Small intestine (tissue), 7 donors: ENCODE data around the gene SUN2. TPM values are rescaled to one million over a fixed set of nuclear protein-coding genes. Genes with fewer than 3 reads are reported as not detected.

Experiments
- DNase-seq, 2 donors: peaks; one replicate each; pipeline versions ENCODE4 v3.0.0 to v3.0.0-alpha.2; 2013
- FAIRE-seq: peaks from 2 replicates; lab custom pipeline; 2012; peaks lifted over from hg19 to GRCh38; lab: Jason Lieb, UNC
- H3K27ac ChIP-seq, 3 donors: one replicate each; pipeline ENCODE4 v1.5.1; 2013; ENCODE audit warnings: low read length in 2 of 3, mild to moderate bottlenecking in 2 of 3, control low read depth in 1 of 3, inconsistent platforms in 1 of 3, low read depth in 1 of 3, moderate library complexity in 1 of 3
- H3K27me3 ChIP-seq, 3 donors: one replicate each; pipeline ENCODE4 v1.6.1; 2013; ENCODE audit warnings: low read length in 3 of 3, inconsistent platforms in 1 of 3; ENCODE audit not compliant: control insufficient read depth in 3 of 3, insufficient read depth in 3 of 3
- H3K36me3 ChIP-seq, 3 donors: one replicate each; pipeline ENCODE4 v1.6.1; 2013; ENCODE audit warnings: low read length in 3 of 3, inconsistent platforms in 1 of 3, low read depth in 1 of 3, mild to moderate bottlenecking in 1 of 3, moderate library complexity in 1 of 3; ENCODE audit not compliant: control insufficient read depth in 3 of 3, insufficient read depth in 2 of 3
- H3K4me1 ChIP-seq, 3 donors: one replicate each; pipeline ENCODE4 v1.6.1; 2013; ENCODE audit warnings: low read length in 2 of 3, inconsistent platforms in 1 of 3, low read depth in 1 of 3, mild to moderate bottlenecking in 1 of 3, moderate library complexity in 1 of 3; ENCODE audit not compliant: control insufficient read depth in 3 of 3, insufficient read depth in 2 of 3
- H3K4me3 ChIP-seq, 3 donors: one replicate each; pipeline ENCODE4 v1.5.1; 2013; ENCODE audit warnings: low read length in 3 of 3, control low read depth in 1 of 3, inconsistent platforms in 1 of 3, low read depth in 1 of 3, mild to moderate bottlenecking in 1 of 3, moderate library complexity in 1 of 3
- H3K9me3 ChIP-seq, 2 donors: one replicate each; pipeline ENCODE4 v1.6.1; 2013; ENCODE audit warnings: low read depth in 1 of 2, low read length in 1 of 2; ENCODE audit not compliant: control insufficient read depth in 2 of 2, insufficient read depth in 1 of 2
- WGBS, 3 donors: extraction: QIAGEN DNeasy Blood & Tissue Kit; methylation state at CpG; one replicate each; pipeline ENCODE4 v1.1.7; 2013; 5-methylcytosine and 5-hydroxymethylcytosine counted together
- polyA plus RNA-seq, 4 donors: library from polyadenylated mRNA; stranded (reverse) in 3 of 4; unstranded in 1 of 4; fragments of 200-250 nt in 3 of 4; fragments of 120-200 nt in 1 of 4; gene quantifications; one replicate each; pipeline versions ENCODE4 v1.2.1 to v1.2.3, GENCODE V29; 2013
- donor health status: healthy with polysubstance abuse.
- donor health status: control.
- donor health status: control.
- donor health status: Bipolar disorder and iron deficiency.
- donor health status: healthy.

Gene SUN2
- polyA plus RNA-seq, 4 donors: 19.0 to 94.2 (median 43.4) TPM

DNA sequence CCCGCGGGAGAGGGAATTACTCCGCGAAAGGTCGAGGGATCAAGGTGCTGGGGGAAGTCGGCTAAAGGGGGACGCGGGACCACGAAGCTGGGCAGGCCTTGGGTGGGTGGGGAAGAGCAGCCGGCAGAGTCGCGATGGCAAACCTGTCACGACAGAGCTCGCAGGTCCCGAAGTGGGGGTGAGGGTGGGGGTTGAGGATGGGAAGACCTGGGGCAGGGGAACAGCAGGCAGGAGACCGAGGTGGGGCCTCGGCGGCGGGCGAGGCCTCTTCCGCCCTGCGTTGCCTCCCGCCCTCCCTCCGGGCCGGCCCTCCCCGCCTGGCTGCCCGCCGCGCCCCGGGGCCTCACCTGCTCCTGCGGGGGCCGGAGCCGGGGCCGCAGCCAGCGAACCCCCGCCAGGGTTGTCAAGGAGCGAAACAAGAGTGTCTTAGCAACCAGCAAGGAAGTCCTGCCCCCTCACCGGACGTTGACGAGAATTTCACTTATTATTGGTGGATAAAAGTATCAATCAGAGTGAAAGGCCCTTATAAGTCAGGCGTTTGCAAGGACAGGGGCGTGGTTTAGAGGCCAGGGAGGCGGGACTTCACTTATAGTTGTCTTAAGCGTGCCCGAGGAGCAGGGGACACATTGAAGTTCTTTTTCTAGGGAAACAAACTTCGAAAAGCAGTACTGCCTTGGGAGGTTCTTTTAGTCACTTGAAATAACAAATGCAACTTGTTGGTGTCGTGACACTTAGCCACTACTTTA is 38.1 kb upstream of the SUN2 start, which contains the start of gene DNAL4:
Gene DNAL4 (minus strand): TSS at position 423 of the 746 bp plus-strand sequence. CDS start 11,412 bp downstream, outside the sequence.
- peak; percentile 26 for FAIRE-seq
- peak; percentile 98 to 99 for DNase-seq
- 1% methylated on average over 37 to 47 of the region's 47 CpGs for WGBS, 3 donors
- peak within 1 kb of the TSS; percentile 69 to 90 (median 70) for H3K4me3 ChIP-seq
- H3K36me3 ChIP-seq: peaks cover 0 to 13% (median 0%) of the 10 kb centered on the region in 3 donors
- no peaks in the 10 kb centered on the region for H3K9me3 ChIP-seq
- peaks cover 0 to 11% (median 2%) of the 10 kb centered on the region in 3 donors for H3K27me3 ChIP-seq
- H3K4me1 ChIP-seq: peaks cover 0 to 10% (median 3%) of the 10 kb centered on the region in 3 donors
- peak within 1 kb of the TSS; percentile 27 to 77 (median 61) for H3K27ac ChIP-seq

DNA sequence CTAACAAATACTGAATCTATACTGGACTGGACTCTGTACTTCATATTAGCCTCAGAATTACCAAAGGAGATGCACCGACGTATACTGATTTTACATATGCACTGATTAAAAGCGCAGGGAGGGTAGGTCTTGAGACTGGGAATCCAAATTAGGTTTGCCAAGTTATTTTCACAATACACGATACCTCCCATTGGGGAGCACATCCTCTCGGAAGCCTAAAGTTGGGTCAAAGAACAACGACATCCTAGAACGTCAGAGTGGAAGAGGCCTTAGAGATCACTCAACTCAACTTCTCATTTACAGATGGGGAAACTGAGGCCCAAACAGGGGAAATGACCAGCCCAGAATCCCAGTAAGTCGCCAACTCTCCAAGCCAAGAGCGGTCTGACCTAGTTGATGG is 37.5 kb upstream of the SUN2 start:
- DNase-seq (peak in 1 of 2 donors; percentile 51), FAIRE-seq (no peak)
- H3K27ac ChIP-seq: peak overlapping the region; percentile 27 to 77 (median 61)
- WGBS, 3 donors: 9 to 23% (median 11%) methylated on average over 9 of the region's 9 CpGs
- H3K9me3 ChIP-seq: no peaks in the 10 kb centered on the region
- peaks cover 0 to 10% (median 3%) of the 10 kb centered on the region in 3 donors for H3K4me1 ChIP-seq
- peak overlapping the region; percentile 69 to 90 (median 70) for H3K4me3 ChIP-seq
- peaks cover 0 to 13% (median 0%) of the 10 kb centered on the region in 3 donors for H3K36me3 ChIP-seq
- H3K27me3 ChIP-seq: peaks cover 0 to 9% (median 0%) of the 10 kb centered on the region in 3 donors

DNA sequence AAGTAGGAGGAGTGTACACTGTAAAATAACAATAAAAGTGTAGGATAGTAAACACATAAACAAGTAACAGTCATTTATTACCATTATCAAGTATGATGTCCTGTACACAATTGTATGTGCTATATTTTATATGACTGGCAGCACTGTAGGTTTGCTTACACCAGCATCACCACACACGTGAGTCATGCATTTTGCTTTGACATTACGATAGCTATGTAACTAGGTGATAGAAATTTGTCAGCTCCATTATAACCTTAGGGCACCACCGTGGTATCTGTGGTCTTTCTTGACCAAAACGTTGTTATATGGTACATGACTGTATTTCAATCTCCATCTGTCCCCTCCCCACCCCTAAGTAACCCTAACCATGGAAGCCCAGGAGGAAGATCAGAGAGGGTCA is 37.0 kb upstream of the SUN2 start:
- no peak for FAIRE-seq
- H3K27ac ChIP-seq: peak overlapping the region in 1 of 3 donors; percentile 61

DNA sequence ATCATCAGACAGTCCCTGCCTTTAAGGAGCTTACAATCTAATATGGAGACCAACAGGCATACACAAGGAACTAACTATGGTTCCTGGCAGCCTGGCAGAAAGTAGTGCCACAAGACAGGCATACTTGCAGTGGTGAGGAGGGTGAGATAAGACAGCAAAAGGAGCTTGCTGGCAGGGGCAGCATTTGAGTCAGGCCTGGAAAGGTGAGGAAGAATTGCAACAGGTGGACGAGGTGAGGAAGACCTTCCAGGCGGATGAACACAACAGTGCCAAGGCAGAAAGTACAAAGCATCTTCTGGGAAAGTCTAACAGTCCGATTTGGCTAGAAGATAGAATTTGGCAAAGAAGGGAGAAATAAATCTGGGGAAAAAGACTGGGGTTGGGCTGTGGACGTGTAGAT is 33.8 kb upstream of the SUN2 start:
- peaks cover 0 to 29% (median 0%) of the 10 kb centered on the region in 3 donors for H3K36me3 ChIP-seq
- no peak for DNase-seq
- no peak overlapping the region for H3K4me3 ChIP-seq
- H3K9me3 ChIP-seq: no peaks in the 10 kb centered on the region
- WGBS, 3 donors: 88 to 93% (median 93%) methylated on average over 4 of the region's 4 CpGs
- H3K27me3 ChIP-seq: no peaks in the 10 kb centered on the region
- H3K27ac ChIP-seq: no peak overlapping the region
- no peak for FAIRE-seq
- H3K4me1 ChIP-seq: peaks cover 0 to 15% (median 3%) of the 10 kb centered on the region in 3 donors

More for the DNA sequence above, 37.0 kb upstream of the SUN2 start:
- peak overlapping the region in 1 of 3 donors; percentile 70 for H3K4me3 ChIP-seq
- 46 to 59% (median 56%) methylated on average over 4 of the region's 4 CpGs for WGBS, 3 donors
- no peak for DNase-seq
- H3K4me1 ChIP-seq: peaks cover 0 to 13% (median 3%) of the 10 kb centered on the region in 3 donors
- H3K9me3 ChIP-seq: no peaks in the 10 kb centered on the region
- peaks cover 0 to 15% (median 0%) of the 10 kb centered on the region in 3 donors for H3K36me3 ChIP-seq
- peaks cover 0 to 9% (median 0%) of the 10 kb centered on the region in 3 donors for H3K27me3 ChIP-seq

DNA sequence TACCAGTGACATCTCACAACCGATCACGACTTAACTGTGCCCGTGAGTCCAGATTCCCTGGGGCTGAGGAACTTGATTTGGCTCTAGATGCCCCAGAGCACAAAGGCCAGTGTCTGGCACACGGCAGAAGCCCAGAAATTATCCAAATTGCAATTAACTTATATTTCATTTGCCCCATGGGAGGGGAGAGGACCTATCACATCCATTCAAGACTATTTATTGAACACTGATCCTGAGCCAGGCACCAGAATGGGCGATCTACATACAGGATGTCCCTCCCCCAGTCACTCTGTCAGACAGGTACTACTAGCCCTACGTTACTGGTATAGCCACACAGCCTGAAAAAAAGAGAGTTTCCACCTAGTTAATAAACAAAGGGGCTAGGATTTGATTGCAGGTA is 33.0 kb upstream of the SUN2 start:
- no peaks in the 10 kb centered on the region for H3K9me3 ChIP-seq
- FAIRE-seq: no peak
- DNase-seq: no peak
- H3K27me3 ChIP-seq: no peaks in the 10 kb centered on the region
- 25 to 50% (median 38%) methylated on average over 6 of the region's 6 CpGs for WGBS, 3 donors
- H3K4me3 ChIP-seq: no peak overlapping the region
- peak overlapping the region in 2 of 3 donors; percentile 21 to 75 for H3K27ac ChIP-seq
- H3K4me1 ChIP-seq: peaks cover 0 to 11% (median 3%) of the 10 kb centered on the region in 3 donors
- H3K36me3 ChIP-seq: peaks cover 0 to 29% (median 0%) of the 10 kb centered on the region in 3 donors

DNA sequence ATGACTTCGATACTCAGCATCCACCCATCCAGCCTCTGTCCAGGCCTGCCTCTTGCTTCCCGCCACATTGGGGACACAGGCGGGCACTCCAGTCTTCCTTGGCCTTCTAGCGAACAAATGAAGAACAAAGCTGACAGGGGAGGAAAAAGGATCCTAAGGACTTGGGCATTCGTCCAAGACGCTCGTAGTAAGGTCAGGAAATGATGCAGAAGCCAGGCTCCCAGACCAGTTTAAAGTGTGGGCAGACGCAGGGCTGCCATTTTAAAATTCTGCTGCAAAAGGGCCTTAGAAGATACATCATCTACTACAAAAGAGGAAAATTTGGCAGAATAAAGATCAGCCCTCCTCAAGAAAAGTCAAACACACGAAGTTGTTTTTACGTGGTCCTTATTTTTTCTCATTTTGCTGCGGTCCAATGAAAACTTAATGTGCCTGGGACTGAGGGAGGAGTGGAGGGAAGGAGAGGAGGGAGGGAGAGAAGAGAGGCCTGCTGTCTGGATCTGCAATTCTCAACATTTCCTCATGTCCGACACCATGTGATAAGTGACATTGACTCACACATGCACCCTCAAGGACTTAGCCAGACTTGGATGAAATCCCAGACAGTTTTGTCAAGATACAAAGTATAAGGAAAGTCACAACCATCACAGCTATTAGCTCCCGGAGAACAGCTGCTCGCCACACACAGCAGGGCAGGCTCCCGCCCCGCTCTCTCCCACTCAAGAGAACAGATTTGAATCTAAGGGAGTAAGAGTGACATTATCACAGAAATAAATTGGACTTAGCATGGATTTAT is 32.4 kb upstream of the SUN2 start:
- FAIRE-seq (no peak), DNase-seq (peak; percentile 47 to 73)

DNA sequence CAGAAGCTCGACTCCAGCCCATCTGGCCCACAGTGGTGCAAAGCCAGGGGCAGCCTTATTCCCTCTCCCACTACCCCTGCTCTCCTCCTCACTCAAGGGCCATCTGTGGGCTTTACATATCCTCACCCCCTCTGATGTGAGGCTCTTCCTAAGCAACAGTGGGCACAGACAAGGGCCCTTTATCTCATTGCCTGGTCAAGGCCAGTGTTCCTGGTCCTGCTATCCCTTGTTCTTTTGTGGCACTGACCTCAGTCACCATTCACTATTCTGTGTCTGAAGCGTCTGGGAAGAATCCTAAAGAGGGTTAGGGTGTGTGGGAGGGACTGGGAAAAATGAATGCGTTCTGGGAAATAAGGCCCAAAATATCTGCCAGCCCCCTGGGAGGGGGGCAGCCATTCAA is 30.8 kb upstream of the SUN2 start:
- Histone ChIP-seq H3K4me3 (no peak overlapping the region), H3K27me3 (no peaks in the 10 kb centered on the region), H3K36me3 (peaks cover 0 to 47% (median 0%) of the 10 kb centered on the region in 3 donors), H3K27ac (no peak overlapping the region), H3K4me1 (peaks cover 0 to 6% (median 0%) of the 10 kb centered on the region in 3 donors), H3K9me3 (no peaks in the 10 kb centered on the region)
- DNase-seq: no peak
- WGBS, 3 donors: 85 to 92% (median 90%) methylated on average over 3 of the region's 3 CpGs
- no peak for FAIRE-seq

More for the DNA sequence above, 32.4 kb upstream of the SUN2 start:
- peaks cover 0 to 9% (median 1%) of the 10 kb centered on the region in 3 donors for H3K4me1 ChIP-seq
- peak overlapping the region in 2 of 3 donors; percentile 45 to 75 for H3K27ac ChIP-seq
- peaks cover 0 to 34% (median 0%) of the 10 kb centered on the region in 3 donors for H3K36me3 ChIP-seq
- H3K27me3 ChIP-seq: no peaks in the 10 kb centered on the region
- WGBS, 3 donors: 48 to 50% (median 49%) methylated on average over 16 of the region's 16 CpGs
- H3K9me3 ChIP-seq: no peaks in the 10 kb centered on the region
- H3K4me3 ChIP-seq: no peak overlapping the region

DNA sequence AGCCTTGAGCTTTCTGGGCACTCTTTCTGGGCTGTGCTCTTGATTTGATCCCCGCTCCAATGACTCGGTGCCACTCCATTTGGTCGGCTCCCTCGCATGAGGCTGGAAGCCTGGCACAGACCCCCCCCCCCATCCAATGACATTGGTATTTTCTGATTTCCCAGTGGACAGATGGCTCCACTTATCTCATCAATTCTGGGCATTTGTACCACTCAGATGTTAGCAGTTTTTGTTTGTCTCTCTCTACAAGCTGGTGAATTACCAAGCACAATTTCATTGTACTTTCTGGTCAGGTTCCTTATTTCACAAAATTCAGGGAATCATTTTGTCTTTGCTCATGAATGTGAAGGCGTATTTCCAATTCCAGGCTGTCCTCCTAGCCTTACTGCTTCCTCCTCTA is 29.1 kb upstream of the SUN2 start:
- 94 to 96% (median 96%) methylated on average over 5 of the region's 5 CpGs for WGBS, 3 donors
- Histone ChIP-seq H3K27me3 (no peaks in the 10 kb centered on the region), H3K4me3 (no peak overlapping the region), H3K9me3 (no peaks in the 10 kb centered on the region), H3K27ac (no peak overlapping the region), H3K36me3 (peaks cover 0 to 57% (median 0%) of the 10 kb centered on the region in 3 donors), H3K4me1 (peaks cover 0 to 6% (median 0%) of the 10 kb centered on the region in 3 donors)
- FAIRE-seq: no peak
- no peak for DNase-seq
